Endodermal cell (in vitro differentiated cells): ENCODE measurements around the gene TRMT112. TPM values are rescaled to one million over a fixed set of nuclear protein-coding genes. Genes with fewer than 3 reads are reported as not detected.

Experiments
- DNase-seq: peaks from one replicate; pipeline ENCODE4 v3.0.0-alpha.2; 2017
- H3K27ac ChIP-seq: 2 replicates; pipeline ENCODE4 v1.5.1; 2013; ENCODE audit warnings: mild to moderate bottlenecking, low read depth, low read length, moderate library complexity
- H3K27me3 ChIP-seq: 2 replicates; pipeline ENCODE4 v1.6.1; 2013; ENCODE audit warnings: mild to moderate bottlenecking, low read length, moderate library complexity; ENCODE audit not compliant: insufficient read depth, control insufficient read depth, poor library complexity, severe bottlenecking
- H3K36me3 ChIP-seq: 2 replicates; pipeline ENCODE4 v1.7.0; 2013; ENCODE audit warnings: mild to moderate bottlenecking, low read length, moderate library complexity; ENCODE audit not compliant: control insufficient read depth, insufficient read depth
- H3K4me1 ChIP-seq: one replicate; pipeline ENCODE4 v1.7.0; 2013; ENCODE audit warnings: low read length; ENCODE audit not compliant: control insufficient read depth, insufficient read depth
- H3K4me3 ChIP-seq: 2 replicates; pipeline ENCODE4 v1.5.1; 2013; ENCODE audit warnings: mild to moderate bottlenecking, low read length, moderate library complexity
- H3K9ac ChIP-seq: 2 replicates; pipeline ENCODE4 v1.6.1; 2013; ENCODE audit warnings: mild to moderate bottlenecking, low read length, moderate library complexity; ENCODE audit not compliant: poor library complexity, severe bottlenecking; ENCODE audit errors: extremely low read depth
- H3K9me3 ChIP-seq: 2 replicates; pipeline ENCODE4 v1.6.1; 2013; ENCODE audit warnings: mild to moderate bottlenecking, low read length, moderate library complexity; ENCODE audit not compliant: control insufficient read depth
- H3K27ac Mint-ChIP-seq: 2 replicates; pipeline ENCODE4 v1.8.0; 2020; ENCODE audit warnings: mixed read lengths
- H3K27me3 Mint-ChIP-seq: 2 replicates; pipeline ENCODE4 v1.8.0; 2021; ENCODE audit warnings: mild to moderate bottlenecking, mixed read lengths; ENCODE audit not compliant: insufficient read depth
- H3K36me3 Mint-ChIP-seq: 2 replicates; pipeline ENCODE4 v1.8.0; 2020; ENCODE audit warnings: low read depth, mixed read lengths
- H3K4me1 Mint-ChIP-seq: 2 replicates; pipeline ENCODE4 v1.8.0; 2020; ENCODE audit warnings: mixed read lengths
- H3K4me3 Mint-ChIP-seq: 2 replicates; pipeline ENCODE4 v1.8.0; 2020; ENCODE audit warnings: mild to moderate bottlenecking, moderate library complexity, mixed read lengths
- H3K9me3 Mint-ChIP-seq: 2 replicates; pipeline ENCODE4 v1.8.0; 2020; ENCODE audit warnings: mild to moderate bottlenecking, mixed read lengths
- WGBS, 2 experiments: methylation state at CpG; one replicate each; pipeline versions ENCODE4 v1.1.5 to v1.1.7; 2013; ENCODE audit warnings: missing lambda C conversion rate in 2 of 2, mixed read lengths in 1 of 2; ENCODE audit not compliant: insufficient coverage in 1 of 2, insufficient read length in 1 of 2; 5-methylcytosine and 5-hydroxymethylcytosine counted together
- total RNA-seq, 2 donors: library from RNA; stranded (reverse); fragmentation: NEBNext Ultra II Directional in 1 of 2; extraction: Animal tissue kit (Norgen Biotek cat#: 25700) in 1 of 2; gene quantifications; 2 replicates in 1 of 2; 3 replicates in 1 of 2; pipeline ENCODE4 v1.2.1, GENCODE V29; 2021
- TF ChIP-seq, protein P1 (sequence below): fragments of 200-600 bp; sonication (generic); conservative IDR thresholded peaks from 2 replicates; pipeline ENCODE4 v1.5.0; 2021; ENCODE audit warnings: antibody characterized with exemption, mild to moderate bottlenecking

Gene TRMT112
- total RNA-seq, 2 donors from 2014 or later: 265 to 352 TPM

DNA sequence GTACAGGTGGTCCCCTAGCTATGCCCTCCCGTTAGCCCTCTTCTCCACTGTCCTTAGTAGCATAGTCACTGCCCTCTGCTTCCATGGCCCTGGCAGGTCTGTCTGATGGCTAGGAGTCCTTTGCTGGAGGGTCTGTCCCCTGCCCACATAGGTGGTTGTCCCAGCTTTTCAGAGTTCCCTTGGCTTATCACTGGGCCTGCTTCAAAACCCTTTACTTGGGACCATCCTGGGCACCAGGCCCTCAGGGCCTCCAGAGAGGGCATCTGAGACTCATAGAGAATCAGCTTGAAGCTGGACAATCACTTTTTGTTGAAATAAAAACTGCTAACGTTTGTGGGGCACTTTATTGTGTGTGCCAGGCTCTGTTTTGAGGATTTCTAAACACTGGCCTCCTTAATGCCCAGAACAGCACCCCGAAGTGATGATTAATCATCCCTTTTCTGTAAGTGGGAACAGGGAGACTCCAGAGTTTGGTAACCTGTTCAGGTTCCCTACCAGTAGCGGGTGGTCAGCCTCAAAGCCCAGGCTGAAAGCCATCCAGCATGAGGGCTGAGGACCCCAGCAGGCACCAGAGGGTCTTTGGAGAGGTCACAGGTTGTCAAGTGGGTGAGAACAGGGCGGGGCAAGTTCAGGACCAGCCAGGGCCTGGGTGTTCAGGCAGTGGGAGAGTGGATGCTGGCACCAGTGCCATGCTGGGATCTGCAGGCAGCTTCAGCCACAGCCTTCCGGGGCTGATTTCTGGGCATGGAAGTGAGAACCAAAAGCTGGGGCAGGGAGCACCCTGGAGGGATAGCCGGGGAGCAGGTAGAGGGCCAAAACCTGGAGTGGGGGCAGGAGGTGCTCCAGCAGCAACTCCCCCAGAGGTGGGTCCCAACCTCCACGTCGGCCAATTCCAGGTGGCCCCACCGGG lies 26.8 kb downstream of the TRMT112 start:
- peaks cover 63% of the 10 kb centered on the region for H3K27me3 Mint-ChIP-seq
- Histone ChIP-seq H3K36me3 (no peaks in the 10 kb centered on the region), H3K27me3 (peaks cover 64% of the 10 kb centered on the region), H3K4me3 (no peak overlapping the region), H3K4me1 (no peaks in the 10 kb centered on the region), H3K9ac (no peak overlapping the region), H3K27ac (no peak overlapping the region), H3K9me3 (no peaks in the 10 kb centered on the region)
- no peaks in the 10 kb centered on the region for H3K9me3 Mint-ChIP-seq
- peaks cover 5% of the 10 kb centered on the region for H3K36me3 Mint-ChIP-seq
- TF ChIP-seq, protein P1, sequence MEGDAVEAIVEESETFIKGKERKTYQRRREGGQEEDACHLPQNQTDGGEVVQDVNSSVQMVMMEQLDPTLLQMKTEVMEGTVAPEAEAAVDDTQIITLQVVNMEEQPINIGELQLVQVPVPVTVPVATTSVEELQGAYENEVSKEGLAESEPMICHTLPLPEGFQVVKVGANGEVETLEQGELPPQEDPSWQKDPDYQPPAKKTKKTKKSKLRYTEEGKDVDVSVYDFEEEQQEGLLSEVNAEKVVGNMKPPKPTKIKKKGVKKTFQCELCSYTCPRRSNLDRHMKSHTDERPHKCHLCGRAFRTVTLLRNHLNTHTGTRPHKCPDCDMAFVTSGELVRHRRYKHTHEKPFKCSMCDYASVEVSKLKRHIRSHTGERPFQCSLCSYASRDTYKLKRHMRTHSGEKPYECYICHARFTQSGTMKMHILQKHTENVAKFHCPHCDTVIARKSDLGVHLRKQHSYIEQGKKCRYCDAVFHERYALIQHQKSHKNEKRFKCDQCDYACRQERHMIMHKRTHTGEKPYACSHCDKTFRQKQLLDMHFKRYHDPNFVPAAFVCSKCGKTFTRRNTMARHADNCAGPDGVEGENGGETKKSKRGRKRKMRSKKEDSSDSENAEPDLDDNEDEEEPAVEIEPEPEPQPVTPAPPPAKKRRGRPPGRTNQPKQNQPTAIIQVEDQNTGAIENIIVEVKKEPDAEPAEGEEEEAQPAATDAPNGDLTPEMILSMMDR: no peak
- peak; percentile 65 for DNase-seq
- H3K4me1 Mint-ChIP-seq: peaks cover 6% of the 10 kb centered on the region
- peak overlapping the region; percentile 37 for H3K4me3 Mint-ChIP-seq
- WGBS, 2 experiments: 60 to 67% methylated on average over 6 to 10 of the region's 10 CpGs
- no peak overlapping the region for H3K27ac Mint-ChIP-seq

DNA sequence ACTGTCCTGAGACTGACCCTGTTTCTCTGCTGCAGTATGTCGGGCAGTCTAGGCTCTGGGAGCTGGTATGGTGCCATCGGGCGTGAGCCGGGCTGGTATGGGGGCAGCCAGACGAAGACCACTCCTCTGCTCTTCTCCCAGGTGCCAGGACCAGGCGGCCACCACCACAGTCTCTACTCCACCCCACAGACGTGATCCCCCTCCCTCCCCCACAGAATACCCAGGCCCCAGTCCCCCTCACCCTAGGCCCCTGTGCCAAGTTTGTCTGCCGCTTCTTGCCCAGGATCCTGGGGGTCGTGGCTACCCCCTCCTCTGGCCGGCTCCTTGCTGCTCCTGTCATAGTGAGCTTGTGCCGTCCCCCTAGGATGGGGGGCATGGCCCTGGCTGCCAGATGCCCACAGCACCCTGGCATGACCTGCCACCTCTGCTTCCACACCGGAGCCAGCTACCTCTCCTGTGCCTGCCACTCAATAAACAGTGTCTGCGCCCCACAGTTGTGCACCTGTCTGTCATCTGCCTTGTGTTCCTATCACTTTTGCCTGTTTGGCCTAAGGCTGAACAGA lies 28.3 kb downstream of the TRMT112 start:
- Histone ChIP-seq H3K9me3 (no peaks in the 10 kb centered on the region), H3K27ac (no peak overlapping the region), H3K27me3 (peaks cover 48% of the 10 kb centered on the region), H3K4me1 (no peaks in the 10 kb centered on the region), H3K4me3 (no peak overlapping the region), H3K36me3 (no peaks in the 10 kb centered on the region), H3K9ac (no peak overlapping the region)
- WGBS, 2 experiments: 80 to 90% methylated on average over 1 to 13 of the region's 13 CpGs
- Mint-ChIP-seq H3K4me3 (no peak overlapping the region), H3K27me3 (peaks cover 48% of the 10 kb centered on the region), H3K27ac (no peak overlapping the region), H3K9me3 (no peaks in the 10 kb centered on the region), H3K4me1 (peaks cover 6% of the 10 kb centered on the region), H3K36me3 (peaks cover 5% of the 10 kb centered on the region)
- no peak for DNase-seq
- TF ChIP-seq, protein P1: no peak

DNA sequence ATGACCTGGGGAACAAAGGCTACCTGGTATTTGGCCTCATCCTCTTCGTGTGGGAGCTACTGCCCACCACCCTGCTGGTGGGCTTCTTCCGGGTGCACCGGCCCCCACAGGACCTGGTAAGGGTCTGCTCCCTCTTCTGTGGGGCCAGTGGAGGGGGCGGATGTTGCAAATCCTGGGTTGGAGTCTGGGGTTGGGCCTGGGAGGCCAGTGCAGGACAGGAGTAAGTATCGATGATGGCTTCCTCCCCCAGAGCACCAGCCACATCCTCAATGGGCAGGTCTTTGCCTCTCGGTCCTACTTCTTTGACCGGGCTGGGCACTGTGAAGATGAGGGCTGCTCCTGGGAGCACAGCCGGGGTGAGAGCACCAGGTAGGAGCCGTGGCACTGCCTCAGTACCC lies 29.0 kb downstream of the TRMT112 start:
- Histone ChIP-seq H3K36me3 (no peaks in the 10 kb centered on the region), H3K9ac (no peak overlapping the region), H3K27me3 (peaks cover 41% of the 10 kb centered on the region), H3K4me1 (no peaks in the 10 kb centered on the region), H3K4me3 (no peak overlapping the region), H3K9me3 (no peaks in the 10 kb centered on the region), H3K27ac (no peak overlapping the region)
- peaks cover 5% of the 10 kb centered on the region for H3K36me3 Mint-ChIP-seq
- no peak overlapping the region for H3K4me3 Mint-ChIP-seq
- TF ChIP-seq, protein P1: no peak
- H3K4me1 Mint-ChIP-seq: peaks cover 6% of the 10 kb centered on the region
- 89 to 90% methylated on average over 3 to 9 of the region's 9 CpGs for WGBS, 2 experiments
- H3K9me3 Mint-ChIP-seq: no peaks in the 10 kb centered on the region
- DNase-seq: no peak
- H3K27ac Mint-ChIP-seq: no peak overlapping the region
- H3K27me3 Mint-ChIP-seq: peaks cover 41% of the 10 kb centered on the region
